Keratinocyte (primary cell): ENCODE results near the gene CFAP53.

Source experiments
- CTCF ChIP-seq, 3 experiments: IDR thresholded peaks in 1 of 3; conservative IDR thresholded peaks in 1 of 3; optimal IDR thresholded peaks in 1 of 3; 2 replicates in 2 of 3; 3 replicates in 1 of 3; pipeline versions ENCODE3 to v1.5.1; 2011; ENCODE audit warnings: low read length in 3 of 3, mild to moderate bottlenecking in 3 of 3, moderate library complexity in 2 of 3, control low read depth in 1 of 3, inconsistent platforms in 1 of 3; ENCODE audit not compliant: insufficient read depth in 2 of 3; ENCODE audit errors: extremely low read depth in 1 of 3
- EZH2 ChIP-seq: IDR thresholded peaks from one replicate; pipeline ENCODE4 v1.6.1; 2012; ENCODE audit warnings: inconsistent platforms, mild to moderate bottlenecking, low read length, moderate library complexity

GRCh38 chr18:50250935-50251334 lies 15.4 kb downstream of the CFAP53 start:
- TF ChIP-seq EZH2, result no peak
- no peak for TF ChIP-seq CTCF (optimal IDR thresholded peaks at IDR 0.05 in 1 of 3, IDR thresholded peaks at IDR 0.05 in 1 of 3, conservative IDR thresholded peaks at IDR 0.05 in 1 of 3; ENCODE audit: extremely low read depth in 1 of 3, insufficient read depth in 2 of 3, low read length in 3 of 3)
